KOPT-K1 (cell line): ENCODE results near the gene FOXO3.
"Not testable (repeated sequence)": the region's sequence is repeated elsewhere in the genome, so short reads cannot be mapped to it uniquely, and the experiment has no call there.

Source experiments
- H3K27ac ChIP-seq: fragments of 200-600 bp; sonication (generic); 2 replicates; pipeline ENCODE4 v1.5.1; 2016; ENCODE audit warnings: antibody characterized with exemption, mild to moderate bottlenecking, low read depth, low read length; ENCODE audit not compliant: poor library complexity, severe bottlenecking
- H3K36me3 ChIP-seq: fragments of 200-600 bp; sonication (generic); 2 replicates; pipeline ENCODE4 v1.5.1; 2017; ENCODE audit warnings: antibody characterized with exemption, mild to moderate bottlenecking, low read length, moderate library complexity; ENCODE audit not compliant: insufficient read depth
- H3K9me3 ChIP-seq: fragments of 200-600 bp; sonication (generic); 2 replicates; pipeline ENCODE4 v1.5.1; 2017; ENCODE audit warnings: antibody characterized with exemption, low read length, mild to moderate bottlenecking; ENCODE audit not compliant: insufficient read depth, poor library complexity, severe bottlenecking

Gene FOXO3

DNA sequence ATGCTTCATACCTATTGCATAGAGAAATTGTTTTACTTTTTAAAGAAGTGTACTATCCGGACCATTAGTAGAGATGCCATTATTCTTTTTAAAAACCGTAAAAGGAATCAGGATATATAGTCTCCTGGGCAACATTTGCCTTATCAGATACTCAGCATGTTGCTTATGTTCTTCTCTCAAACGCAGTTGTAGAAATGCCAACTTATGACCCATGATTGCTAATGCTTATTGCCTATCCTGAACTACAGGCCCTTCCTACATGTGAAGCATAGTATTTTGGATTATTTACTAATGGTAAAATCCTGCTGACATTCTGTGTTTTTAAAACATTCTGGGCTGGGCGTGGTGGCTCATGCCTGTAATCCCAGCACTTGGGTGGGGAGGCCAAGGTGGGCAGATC is 99.5 kb downstream of the FOXO3 start:
- Histone ChIP-seq H3K27ac (no peak overlapping the region), H3K9me3 (no peaks in the 10 kb centered on the region), H3K36me3 (peaks cover 7% of the 10 kb centered on the region; the same call in 1 of the 2 replicates)

DNA sequence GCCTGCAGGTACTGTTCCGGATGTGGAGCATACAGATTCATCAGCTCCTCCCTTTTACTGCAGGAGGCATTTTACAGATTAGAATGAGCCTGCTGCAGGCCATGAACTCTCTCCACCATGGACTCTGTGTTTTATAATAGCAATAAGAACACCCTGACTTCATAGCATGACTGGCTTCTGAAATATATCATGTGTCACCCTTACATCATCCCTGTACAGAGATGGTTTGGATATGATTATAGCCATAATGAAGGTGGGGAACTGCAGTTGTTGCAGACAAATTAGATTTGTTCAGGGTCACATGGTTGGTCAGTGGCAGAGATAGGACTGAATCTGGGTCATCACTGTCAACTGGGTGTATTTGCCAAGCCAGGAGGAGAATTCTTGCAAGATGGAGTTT is 100.7 kb downstream of the FOXO3 start:
- no peak overlapping the region for H3K27ac ChIP-seq
- no peaks in the 10 kb centered on the region for H3K9me3 ChIP-seq
- peaks cover 7% of the 10 kb centered on the region; the same call in 1 of the 2 replicates for H3K36me3 ChIP-seq

DNA sequence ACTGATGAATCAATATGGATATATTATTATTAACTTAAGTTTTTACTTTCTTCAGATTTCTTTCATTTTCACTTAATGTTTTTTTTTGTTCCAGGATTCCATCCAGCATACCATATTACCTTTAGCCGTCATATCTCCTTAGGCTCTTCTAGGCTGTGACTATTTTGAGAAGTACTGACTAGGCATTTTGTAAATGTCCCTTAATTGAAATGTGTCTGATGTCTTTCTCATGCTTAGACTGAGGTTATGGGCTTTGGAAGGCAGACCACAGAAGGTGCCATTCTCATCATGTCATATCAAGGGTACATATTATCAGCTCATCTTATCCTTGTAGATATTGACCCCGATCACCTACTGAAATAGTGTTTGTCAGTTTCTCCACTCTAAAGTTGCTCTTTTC is 101.3 kb downstream of the FOXO3 start:
- H3K9me3 ChIP-seq, result no peaks in the 10 kb centered on the region
- H3K27ac ChIP-seq, result no peak overlapping the region
- H3K36me3 ChIP-seq, result peaks cover 7% of the 10 kb centered on the region; the same call in 1 of the 2 replicates

DNA sequence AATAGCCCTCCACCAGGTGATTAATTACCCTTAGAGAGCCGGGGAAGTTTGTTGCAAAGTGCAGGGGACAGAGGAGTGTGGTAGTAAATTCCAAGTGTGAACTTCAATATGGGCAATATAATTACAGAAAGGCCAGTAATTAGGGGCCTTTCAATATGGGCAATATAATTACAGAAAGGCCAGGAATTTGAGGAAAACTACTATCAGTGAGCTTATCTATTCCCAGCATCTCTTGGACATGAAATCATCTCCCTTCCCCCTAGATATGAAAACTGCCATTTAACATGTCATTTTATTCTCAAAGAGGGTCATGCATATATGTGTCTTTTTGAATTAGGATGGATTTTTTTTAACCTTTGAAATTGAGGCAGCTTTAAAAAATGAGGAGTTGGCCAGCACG is 102.0 kb downstream of the FOXO3 start:
- Histone ChIP-seq H3K36me3 (peaks cover 7% of the 10 kb centered on the region; the same call in 1 of the 2 replicates), H3K27ac (no peak overlapping the region), H3K9me3 (no peaks in the 10 kb centered on the region)

DNA sequence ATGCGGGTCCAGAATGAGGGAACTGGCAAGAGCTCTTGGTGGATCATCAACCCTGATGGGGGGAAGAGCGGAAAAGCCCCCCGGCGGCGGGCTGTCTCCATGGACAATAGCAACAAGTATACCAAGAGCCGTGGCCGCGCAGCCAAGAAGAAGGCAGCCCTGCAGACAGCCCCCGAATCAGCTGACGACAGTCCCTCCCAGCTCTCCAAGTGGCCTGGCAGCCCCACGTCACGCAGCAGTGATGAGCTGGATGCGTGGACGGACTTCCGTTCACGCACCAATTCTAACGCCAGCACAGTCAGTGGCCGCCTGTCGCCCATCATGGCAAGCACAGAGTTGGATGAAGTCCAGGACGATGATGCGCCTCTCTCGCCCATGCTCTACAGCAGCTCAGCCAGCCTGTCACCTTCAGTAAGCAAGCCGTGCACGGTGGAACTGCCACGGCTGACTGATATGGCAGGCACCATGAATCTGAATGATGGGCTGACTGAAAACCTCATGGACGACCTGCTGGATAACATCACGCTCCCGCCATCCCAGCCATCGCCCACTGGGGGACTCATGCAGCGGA is 102.9 kb downstream of the FOXO3 start:
- H3K27ac ChIP-seq, H3K36me3 ChIP-seq: not testable (repeated sequence)

DNA sequence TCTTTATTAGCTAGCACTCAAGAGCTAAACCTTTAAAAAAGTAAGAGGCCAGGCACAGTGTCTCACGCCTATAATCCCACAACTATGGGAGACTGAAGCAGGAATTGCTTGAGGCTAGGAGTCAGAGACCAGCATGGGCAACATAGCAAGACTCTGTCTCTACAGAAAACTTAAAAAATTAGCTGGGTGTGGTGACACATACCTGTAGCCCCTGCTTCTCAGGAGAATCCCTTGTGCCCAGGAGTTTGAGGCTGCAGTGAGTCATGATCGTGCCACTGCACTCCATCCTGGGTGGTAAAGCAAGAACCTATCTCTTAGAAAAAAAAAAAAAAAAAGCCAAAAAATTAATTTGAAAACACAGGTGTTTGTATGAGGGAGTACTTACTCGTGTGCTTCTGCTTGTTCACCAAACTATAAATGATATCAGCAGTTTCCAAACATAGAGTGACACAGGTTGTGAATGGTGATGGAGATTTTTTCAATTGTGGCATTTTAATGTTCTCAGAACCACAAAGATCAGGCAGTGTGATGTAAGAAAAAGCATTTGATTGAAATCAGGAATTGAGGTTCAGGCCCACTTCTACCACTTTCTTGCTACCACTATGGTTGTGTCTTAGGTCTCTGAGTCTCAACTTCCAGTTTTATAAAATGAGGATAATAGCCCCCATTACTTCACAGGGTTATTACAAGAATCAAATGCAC is 104.9 kb downstream of the FOXO3 start:
- Histone ChIP-seq H3K36me3 (peaks cover 7% of the 10 kb centered on the region; the same call in 1 of the 2 replicates), H3K27ac (no peak overlapping the region), H3K9me3 (no peaks in the 10 kb centered on the region)

More for the DNA sequence above, 102.9 kb downstream of the FOXO3 start:
- H3K9me3 ChIP-seq, result not testable (repeated sequence)

DNA sequence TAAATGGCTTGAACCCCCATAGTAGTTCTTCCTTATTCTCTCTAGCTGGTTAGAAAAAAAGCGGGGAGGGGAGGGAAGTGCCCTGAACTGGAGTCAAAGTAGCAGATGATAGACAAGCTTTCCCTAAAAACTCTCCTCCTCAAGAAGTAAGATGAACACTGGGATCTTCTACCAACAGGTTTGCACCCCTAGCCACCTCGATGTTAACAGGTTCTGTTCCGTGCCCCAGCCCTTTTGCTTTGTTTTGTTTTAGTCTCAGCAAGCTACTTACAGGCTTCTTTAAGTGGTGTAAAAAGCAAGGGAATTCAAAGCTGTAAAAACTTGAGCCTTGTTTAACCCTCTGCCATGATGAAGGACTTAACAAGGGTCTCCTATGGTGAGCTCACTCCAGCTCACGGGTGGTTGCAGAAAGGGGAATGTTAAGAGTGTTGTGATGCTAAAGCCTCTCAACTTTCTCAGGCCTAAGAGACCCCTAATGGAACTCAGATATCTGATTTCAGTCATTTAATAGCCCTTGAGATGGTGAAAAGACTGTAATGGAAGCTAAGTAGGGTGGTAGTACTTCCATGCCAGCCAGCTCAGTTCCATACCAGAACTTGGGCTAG is 106.0 kb downstream of the FOXO3 start:
- peaks cover 7% of the 10 kb centered on the region; the same call in 1 of the 2 replicates for H3K36me3 ChIP-seq
- H3K9me3 ChIP-seq, result no peaks in the 10 kb centered on the region
- no peak overlapping the region for H3K27ac ChIP-seq

DNA sequence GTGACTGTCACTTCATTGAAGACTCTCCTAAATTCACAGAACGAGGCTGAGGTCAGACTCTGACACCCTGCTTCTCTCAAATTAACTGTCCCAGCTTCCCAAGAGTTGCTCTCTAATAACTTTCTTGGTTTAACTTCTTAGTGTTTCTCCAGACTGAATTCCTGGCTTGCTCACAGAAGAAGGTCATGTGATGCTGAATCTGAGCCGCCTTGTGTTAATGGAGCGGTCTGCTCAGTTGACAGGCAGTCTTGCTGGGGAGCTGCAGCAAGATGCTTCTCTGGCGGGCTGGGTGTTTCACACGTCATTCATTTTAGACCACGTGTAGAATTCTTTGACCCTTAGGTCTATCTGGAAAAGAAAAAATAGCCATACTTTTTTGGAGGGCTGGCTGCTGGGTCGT is 107.3 kb downstream of the FOXO3 start:
- Histone ChIP-seq H3K27ac (no peak overlapping the region), H3K9me3 (no peaks in the 10 kb centered on the region), H3K36me3 (peaks cover 7% of the 10 kb centered on the region; the same call in 1 of the 2 replicates)

DNA sequence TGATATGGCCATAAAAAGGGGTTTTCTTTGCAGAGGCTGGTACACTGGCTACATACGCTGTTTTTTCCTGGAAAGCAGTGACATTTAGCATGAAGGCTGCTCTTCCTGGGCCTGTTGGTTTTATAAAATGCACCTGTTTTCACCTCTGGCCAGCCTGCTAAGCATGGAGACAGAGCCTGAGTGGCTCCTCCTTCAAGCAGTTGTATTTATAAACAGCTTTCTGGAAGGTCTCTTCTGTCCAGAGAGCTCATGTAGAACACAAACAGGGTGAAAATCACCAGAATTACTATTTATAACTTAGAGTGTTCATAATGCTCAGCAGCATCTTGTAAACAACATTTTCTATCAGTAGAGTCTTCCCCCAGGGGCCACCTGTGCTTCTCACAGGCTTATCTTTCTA is 109.0 kb downstream of the FOXO3 start:
- no peak overlapping the region for H3K27ac ChIP-seq
- peaks cover 5% of the 10 kb centered on the region; the same call in 1 of the 2 replicates for H3K36me3 ChIP-seq
- no peaks in the 10 kb centered on the region for H3K9me3 ChIP-seq

DNA sequence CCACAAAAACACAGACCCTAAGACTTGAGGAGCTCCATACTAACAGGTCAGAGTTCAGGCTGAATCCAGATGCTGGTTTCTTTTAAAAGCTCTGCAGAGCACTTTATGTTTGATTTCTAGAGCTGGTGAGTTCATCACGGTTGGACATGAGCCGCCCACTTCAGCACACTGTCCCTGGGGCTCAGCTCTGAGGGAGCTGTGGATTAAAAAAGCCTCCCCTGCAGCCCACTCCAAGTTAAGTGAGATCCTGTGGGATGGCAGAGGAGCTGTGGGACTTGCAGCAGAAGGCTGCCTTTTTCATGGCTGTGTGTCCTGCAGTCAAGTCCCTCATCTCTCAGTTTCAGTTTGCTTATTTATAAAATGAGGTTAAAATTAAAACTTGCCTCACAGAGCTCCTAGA is 110.5 kb downstream of the FOXO3 start:
- no peaks in the 10 kb centered on the region for H3K36me3 ChIP-seq
- no peaks in the 10 kb centered on the region for H3K9me3 ChIP-seq
- no peak overlapping the region for H3K27ac ChIP-seq

DNA sequence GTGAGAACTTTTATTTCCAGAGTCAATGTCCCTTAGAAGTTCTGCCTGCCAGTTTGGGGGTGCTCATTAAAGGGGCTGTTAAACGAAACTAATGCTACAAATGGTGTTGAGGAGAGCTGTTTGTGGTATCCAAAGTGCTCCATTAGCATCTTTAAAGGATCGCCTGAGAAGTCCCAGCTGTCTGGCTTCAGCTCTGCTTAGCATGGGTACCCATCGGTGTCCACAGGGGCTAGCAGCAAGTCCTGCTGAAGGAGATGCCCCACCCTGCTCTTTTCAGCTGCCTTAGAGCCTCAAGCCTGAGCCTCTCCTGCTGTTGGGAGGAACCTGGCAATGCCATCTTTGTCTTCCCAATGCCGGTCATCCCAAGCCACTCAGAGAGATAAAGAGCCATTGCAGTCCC is 111.1 kb downstream of the FOXO3 start:
- H3K27ac ChIP-seq, result no peak overlapping the region
- H3K36me3 ChIP-seq, result no peaks in the 10 kb centered on the region
- no peaks in the 10 kb centered on the region for H3K9me3 ChIP-seq

DNA sequence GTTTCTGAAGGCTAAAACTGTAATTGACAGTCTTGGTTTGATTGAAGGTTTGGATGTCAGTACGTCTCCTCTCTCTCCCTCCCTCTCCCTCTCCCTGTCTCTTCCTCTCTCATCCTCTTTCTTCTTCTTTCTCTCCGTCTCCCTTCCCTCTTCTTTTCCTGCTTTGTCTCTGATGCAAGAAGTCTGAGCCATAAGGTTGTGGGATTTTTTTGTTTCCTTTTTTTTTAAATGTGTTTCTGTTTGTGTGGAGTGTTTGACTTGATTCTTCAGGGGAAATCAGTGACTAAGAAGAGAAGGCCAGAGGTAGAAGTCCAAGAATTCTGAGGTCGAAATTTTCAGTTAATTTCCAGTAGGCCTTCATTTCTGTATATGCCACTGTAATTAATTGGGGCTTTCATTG is 111.9 kb downstream of the FOXO3 start:
- Histone ChIP-seq H3K9me3 (no peaks in the 10 kb centered on the region), H3K27ac (no peak overlapping the region), H3K36me3 (no peaks in the 10 kb centered on the region)

DNA sequence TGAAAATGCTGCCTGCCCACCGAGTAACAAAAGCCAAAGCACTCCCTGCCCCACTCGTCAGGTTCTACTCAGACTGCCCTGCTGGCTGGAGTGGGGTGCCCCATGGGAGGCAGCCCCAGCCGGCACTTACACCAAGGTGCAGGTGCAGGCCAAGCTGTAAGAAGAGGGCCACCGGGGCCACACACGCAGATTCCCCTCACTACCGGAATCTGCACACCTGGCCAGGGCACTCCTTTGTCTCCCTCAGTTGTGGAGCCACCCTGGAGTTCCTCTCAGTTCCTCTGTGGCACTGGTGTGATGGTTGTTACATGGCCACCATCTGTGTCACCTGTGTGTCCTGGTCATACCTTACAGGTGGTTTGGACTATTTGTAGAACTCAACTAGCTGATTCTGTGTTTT is 112.4 kb downstream of the FOXO3 start:
- H3K9me3 ChIP-seq, result no peaks in the 10 kb centered on the region
- H3K36me3 ChIP-seq, result no peaks in the 10 kb centered on the region
- H3K27ac ChIP-seq, result no peak overlapping the region

DNA sequence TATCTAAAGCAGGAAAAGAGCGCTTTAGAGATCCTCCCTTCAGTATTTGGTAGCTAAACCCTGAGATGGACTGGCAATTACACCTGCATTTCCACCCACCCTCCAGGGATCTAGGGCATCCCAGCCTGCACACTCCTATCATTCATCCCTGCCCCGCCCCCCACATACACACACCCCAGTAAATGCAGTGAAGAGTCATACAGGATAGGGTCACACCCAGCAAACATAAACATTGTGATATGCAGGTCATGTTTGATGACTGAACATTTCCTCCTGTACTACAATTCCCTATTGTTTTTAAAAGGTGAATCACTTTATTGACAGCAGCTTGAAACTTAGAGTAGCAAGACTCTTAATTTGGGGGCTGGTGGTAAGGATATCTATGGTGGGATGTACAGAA is 112.9 kb downstream of the FOXO3 start:
- H3K27ac ChIP-seq, result no peak overlapping the region
- H3K36me3 ChIP-seq, result no peaks in the 10 kb centered on the region
- H3K9me3 ChIP-seq, result no peaks in the 10 kb centered on the region

DNA sequence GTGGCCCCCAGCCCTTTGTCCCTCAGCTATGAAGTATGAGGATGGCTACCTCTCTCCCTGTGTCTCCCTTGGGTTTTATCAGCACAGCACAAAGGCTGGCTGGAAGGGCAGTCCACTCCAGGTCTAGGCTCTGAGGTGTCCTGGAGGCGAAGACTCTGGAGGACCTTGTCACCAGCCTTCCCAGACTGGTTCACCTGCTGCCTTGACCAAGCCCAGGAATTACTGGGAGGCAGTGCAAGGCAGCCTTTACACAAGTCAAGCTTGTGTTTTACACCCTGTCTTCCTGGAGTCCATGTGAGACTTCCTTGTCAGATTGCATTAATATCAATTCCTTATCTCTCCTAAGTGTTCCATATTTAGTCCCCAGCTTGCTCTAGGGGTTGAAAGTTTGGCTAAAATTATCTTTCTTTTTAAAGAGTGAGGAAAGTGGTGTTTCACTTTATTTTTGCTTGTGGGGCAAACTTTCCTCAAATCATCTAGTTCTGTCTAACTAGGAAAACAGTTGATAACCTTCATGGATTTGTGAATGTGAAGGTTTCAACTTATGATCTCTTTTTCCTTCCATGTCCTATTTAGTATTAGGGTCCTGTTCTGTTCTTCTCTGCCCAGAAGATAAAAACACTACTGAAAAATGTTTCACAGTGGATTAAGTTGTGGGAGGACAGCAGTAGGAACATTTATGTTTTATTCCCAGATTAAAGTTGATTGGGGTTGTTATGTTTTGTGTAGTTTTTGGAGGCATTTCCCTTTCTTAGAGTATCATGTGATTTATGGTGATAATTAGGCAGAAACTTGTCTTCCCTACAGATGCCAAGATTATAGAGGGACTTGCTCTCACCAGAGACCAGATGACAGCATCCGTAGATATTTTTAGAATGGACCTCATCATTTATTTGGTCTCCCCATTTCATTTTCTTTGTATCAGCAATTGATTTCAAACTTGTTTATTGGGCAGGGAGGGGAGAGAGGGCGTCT is 114.8 kb downstream of the FOXO3 start:
- Histone ChIP-seq H3K36me3 (no peaks in the 10 kb centered on the region), H3K27ac (no peak overlapping the region), H3K9me3 (no peaks in the 10 kb centered on the region)
